Vagina (tissue), 2 donors: ENCODE data around the gene DNAJC5.

ENCODE experiments used
- POLR2AphosphoS5 ChIP-seq, 2 donors: sonication (generic); formaldehyde crosslinking; IDR thresholded peaks; one replicate each; pipeline ENCODE4 v1.9.0; 2017; ENCODE audit warnings: antibody characterized with exemption in 2 of 2, mild to moderate bottlenecking in 2 of 2, low read depth in 1 of 2; ENCODE audit not compliant: insufficient read depth in 1 of 2
- TF ChIP-seq, protein P1 (sequence below), 3 experiments: fragments of 450-650 bp in 2 of 3; fragments of 200-600 bp in 1 of 3; sonication (generic) in 1 of 3; IDR thresholded peaks; one replicate each; pipeline ENCODE4 v1.5.1; 2017 to 2019; ENCODE audit warnings: antibody characterized with exemption in 3 of 3, mild to moderate bottlenecking in 2 of 3, moderate library complexity in 2 of 3

DNA sequence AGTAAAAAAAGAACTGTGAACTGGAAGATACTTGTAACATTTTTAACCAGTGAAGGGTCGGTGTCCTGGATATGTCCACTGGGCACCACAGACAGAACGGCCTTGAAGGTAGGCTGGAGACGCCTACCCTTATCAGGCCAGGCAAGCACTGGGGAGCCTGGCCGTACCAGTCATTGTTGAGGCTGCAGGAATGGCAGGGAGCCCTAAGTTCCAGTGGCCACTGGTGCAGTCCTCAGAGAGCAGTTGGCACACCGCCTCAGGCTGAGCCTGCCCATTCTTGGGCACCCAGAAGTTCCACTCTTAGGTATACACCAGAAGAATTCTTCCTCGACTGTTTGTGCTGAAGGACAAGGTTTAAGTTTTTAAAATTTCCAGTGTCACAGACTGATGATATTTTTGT lies 20.5 kb downstream of the DNAJC5 start:
- TF ChIP-seq POLR2AphosphoS5 (IDR thresholded peaks at IDR 0.05; ENCODE audit: insufficient read depth in 1 of 2, low read depth in 1 of 2): no peak
- TF ChIP-seq, protein P1, sequence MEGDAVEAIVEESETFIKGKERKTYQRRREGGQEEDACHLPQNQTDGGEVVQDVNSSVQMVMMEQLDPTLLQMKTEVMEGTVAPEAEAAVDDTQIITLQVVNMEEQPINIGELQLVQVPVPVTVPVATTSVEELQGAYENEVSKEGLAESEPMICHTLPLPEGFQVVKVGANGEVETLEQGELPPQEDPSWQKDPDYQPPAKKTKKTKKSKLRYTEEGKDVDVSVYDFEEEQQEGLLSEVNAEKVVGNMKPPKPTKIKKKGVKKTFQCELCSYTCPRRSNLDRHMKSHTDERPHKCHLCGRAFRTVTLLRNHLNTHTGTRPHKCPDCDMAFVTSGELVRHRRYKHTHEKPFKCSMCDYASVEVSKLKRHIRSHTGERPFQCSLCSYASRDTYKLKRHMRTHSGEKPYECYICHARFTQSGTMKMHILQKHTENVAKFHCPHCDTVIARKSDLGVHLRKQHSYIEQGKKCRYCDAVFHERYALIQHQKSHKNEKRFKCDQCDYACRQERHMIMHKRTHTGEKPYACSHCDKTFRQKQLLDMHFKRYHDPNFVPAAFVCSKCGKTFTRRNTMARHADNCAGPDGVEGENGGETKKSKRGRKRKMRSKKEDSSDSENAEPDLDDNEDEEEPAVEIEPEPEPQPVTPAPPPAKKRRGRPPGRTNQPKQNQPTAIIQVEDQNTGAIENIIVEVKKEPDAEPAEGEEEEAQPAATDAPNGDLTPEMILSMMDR (IDR thresholded peaks at IDR 0.05): no peak
